Muscle layer of duodenum (tissue), 2 donors: ENCODE results near the gene MRPL54.

ENCODE experiments used
- H3K27ac ChIP-seq: one replicate; pipeline ENCODE4 v1.7.0; 2013; ENCODE audit warnings: mild to moderate bottlenecking, low read length
- H3K27me3 ChIP-seq: one replicate; pipeline ENCODE4 v1.7.0; 2013; ENCODE audit warnings: low read depth, mild to moderate bottlenecking, control low read depth, low read length
- H3K36me3 ChIP-seq, 2 donors: one replicate each; pipeline ENCODE4 v1.7.0; 2013; ENCODE audit warnings: low read length in 2 of 2, control low read depth in 1 of 2, mild to moderate bottlenecking in 1 of 2; ENCODE audit not compliant: insufficient read depth in 2 of 2, control insufficient read depth in 1 of 2
- H3K4me1 ChIP-seq, 2 donors: one replicate each; pipeline ENCODE4 v1.7.0; 2013; ENCODE audit warnings: low read length in 2 of 2, mild to moderate bottlenecking in 2 of 2, control low read depth in 1 of 2, moderate library complexity in 1 of 2; ENCODE audit not compliant: insufficient read depth in 2 of 2, control insufficient read depth in 1 of 2
- H3K4me3 ChIP-seq, 2 donors: one replicate each; pipeline ENCODE4 v1.7.0; 2013; ENCODE audit warnings: low read length in 2 of 2, low read depth in 1 of 2, mild to moderate bottlenecking in 1 of 2
- H3K9me3 ChIP-seq, 2 donors: one replicate each; pipeline ENCODE4 v1.7.0; 2013; ENCODE audit warnings: low read length in 2 of 2, control low read depth in 1 of 2, mild to moderate bottlenecking in 1 of 2; ENCODE audit not compliant: control insufficient read depth in 1 of 2
- donor health status: healthy.

Gene MRPL54

GRCh38 chr19:3790209-3790734 is 27.8 kb downstream of the MRPL54 start:
- H3K27ac ChIP-seq, result no peak overlapping the region
- H3K9me3 ChIP-seq, result no peaks in the 10 kb centered on the region
- H3K4me1 ChIP-seq, result peaks cover 0 to 9% of the 10 kb centered on the region in 2 donors
- no peak overlapping the region for H3K4me3 ChIP-seq
- no peaks in the 10 kb centered on the region for H3K36me3 ChIP-seq
- H3K27me3 ChIP-seq, result no peaks in the 10 kb centered on the region

- no peaks in the 10 kb centered on the region for H3K36me3 ChIP-seq
- H3K9me3 ChIP-seq, result no peaks in the 10 kb centered on the region
- H3K4me3 ChIP-seq, result no peak overlapping the region
- peaks cover 0 to 3% of the 10 kb centered on the region in 2 donors for H3K4me1 ChIP-seq
- H3K27ac ChIP-seq, result no peak overlapping the region
- no peaks in the 10 kb centered on the region for H3K27me3 ChIP-seq
Observed at GRCh38 chr19:3790941-3791340, 28.5 kb downstream of the MRPL54 start.

- Histone ChIP-seq H3K4me3 (no peak overlapping the region), H3K27me3 (no peaks in the 10 kb centered on the region), H3K36me3 (no peaks in the 10 kb centered on the region), H3K27ac (no peak overlapping the region), H3K4me1 (no peaks in the 10 kb centered on the region), H3K9me3 (peaks cover 0 to 5% of the 10 kb centered on the region in 2 donors)
Observed at GRCh38 chr19:3792114-3792513, 29.6 kb downstream of the MRPL54 start.

GRCh38 chr19:3793799-3794198 is 31.3 kb downstream of the MRPL54 start:
- H3K4me3 ChIP-seq, result no peak overlapping the region
- no peaks in the 10 kb centered on the region for H3K27me3 ChIP-seq
- no peak overlapping the region for H3K27ac ChIP-seq
- no peaks in the 10 kb centered on the region for H3K4me1 ChIP-seq
- no peaks in the 10 kb centered on the region for H3K36me3 ChIP-seq
- peaks cover 0 to 5% of the 10 kb centered on the region in 2 donors for H3K9me3 ChIP-seq

GRCh38 chr19:3796358-3796757 is 33.9 kb downstream of the MRPL54 start:
- H3K27ac ChIP-seq, result no peak overlapping the region
- peaks cover 0 to 5% of the 10 kb centered on the region in 2 donors for H3K9me3 ChIP-seq
- peaks cover 0 to 6% of the 10 kb centered on the region in 2 donors for H3K4me1 ChIP-seq
- no peaks in the 10 kb centered on the region for H3K36me3 ChIP-seq
- H3K4me3 ChIP-seq, result no peak overlapping the region
- H3K27me3 ChIP-seq, result peaks cover 9% of the 10 kb centered on the region

GRCh38 chr19:3798137-3798536 is 35.7 kb downstream of the MRPL54 start:
- Histone ChIP-seq H3K27ac (no peak overlapping the region), H3K4me3 (no peak overlapping the region), H3K4me1 (peaks cover 0 to 12% of the 10 kb centered on the region in 2 donors), H3K9me3 (peaks cover 0 to 5% of the 10 kb centered on the region in 2 donors), H3K27me3 (peaks cover 11% of the 10 kb centered on the region), H3K36me3 (no peaks in the 10 kb centered on the region)

GRCh38 chr19:3800996-3801395 is 38.5 kb downstream of the MRPL54 start:
- Histone ChIP-seq H3K9me3 (peaks cover 0 to 5% of the 10 kb centered on the region in 2 donors), H3K36me3 (no peaks in the 10 kb centered on the region), H3K27ac (no peak overlapping the region), H3K4me1 (peaks cover 0 to 12% of the 10 kb centered on the region in 2 donors), H3K4me3 (peak overlapping the region in 1 of 2 donors; percentile 53), H3K27me3 (peaks cover 11% of the 10 kb centered on the region)

GRCh38 chr19:3801412-3802096 is 39.1 kb downstream of the MRPL54 start:
- H3K27me3 ChIP-seq, result peaks cover 11% of the 10 kb centered on the region
- peaks cover 0 to 4% of the 10 kb centered on the region in 2 donors for H3K9me3 ChIP-seq
- peaks cover 0 to 12% of the 10 kb centered on the region in 2 donors for H3K4me1 ChIP-seq
- peak overlapping the region in 1 of 2 donors; percentile 53 for H3K4me3 ChIP-seq
- H3K36me3 ChIP-seq, result no peaks in the 10 kb centered on the region
- no peak overlapping the region for H3K27ac ChIP-seq

- Histone ChIP-seq H3K4me3 (no peak overlapping the region), H3K9me3 (no peaks in the 10 kb centered on the region), H3K27me3 (peaks cover 11% of the 10 kb centered on the region), H3K4me1 (peaks cover 0 to 12% of the 10 kb centered on the region in 2 donors), H3K36me3 (no peaks in the 10 kb centered on the region), H3K27ac (no peak overlapping the region)
Observed at GRCh38 chr19:3803114-3803888, 40.8 kb downstream of the MRPL54 start.

- Histone ChIP-seq H3K4me1 (peaks cover 0 to 12% of the 10 kb centered on the region in 2 donors), H3K36me3 (no peaks in the 10 kb centered on the region), H3K4me3 (no peak overlapping the region), H3K27ac (no peak overlapping the region), H3K9me3 (no peaks in the 10 kb centered on the region), H3K27me3 (peaks cover 11% of the 10 kb centered on the region)
Observed at GRCh38 chr19:3803986-3804385, 41.5 kb downstream of the MRPL54 start.

- no peak overlapping the region for H3K27ac ChIP-seq
- no peak overlapping the region for H3K4me3 ChIP-seq
- H3K36me3 ChIP-seq, result no peaks in the 10 kb centered on the region
- H3K4me1 ChIP-seq, result peaks cover 0 to 12% of the 10 kb centered on the region in 2 donors
- H3K9me3 ChIP-seq, result no peaks in the 10 kb centered on the region
- H3K27me3 ChIP-seq, result peaks cover 7% of the 10 kb centered on the region
Observed at GRCh38 chr19:3804429-3804828, 41.9 kb downstream of the MRPL54 start.
